SK-N-SH (cell line): ENCODE measurements around the gene ZNF718. TPM values are rescaled to one million over a fixed set of nuclear protein-coding genes. Genes with fewer than 3 reads are reported as not detected.

ENCODE experiments used
- CTCF ChIA-PET: fragments of 300-600, 350-600 bp; formaldehyde crosslinking; extraction: SDS; loops from one replicate; lab custom pipeline; 2021; lab: Yijun Ruan, JAX
- POLR2A ChIA-PET: fragments of 350-600 bp; sonication (Branson Sonifier 250); formaldehyde crosslinking; extraction: SDS; loops from one replicate; lab custom pipeline; 2020; ENCODE audit warnings: antibody characterized with exemption, inconsistent platforms; lab: Yijun Ruan, JAX
- DNase-seq: peaks from one replicate; pipeline ENCODE4 v3.0.0; 2012
- H2AFZ ChIP-seq: fragments of 200-600 bp; sonication (generic); 2 replicates; pipeline ENCODE4 v1.8.1; 2016; ENCODE audit warnings: antibody characterized with exemption, mild to moderate bottlenecking, low read depth
- H3F3A ChIP-seq: fragments of 200-600 bp; sonication (generic); replicated peaks from 2 replicates; pipeline ENCODE3; 2016; ENCODE audit warnings: antibody characterized with exemption, mild to moderate bottlenecking; ENCODE audit not compliant: insufficient read depth
- H3K27ac ChIP-seq, 2 experiments: fragments of 200-500 bp in 1 of 2; fragments of 200-600 bp in 1 of 2; sonication (Bioruptor generic) in 1 of 2; sonication (generic), shearing (Covaris generic) in 1 of 2; 2 replicates each; pipeline versions ENCODE4 v1.5.1 to v1.6.1; 2014 to 2016; ENCODE audit warnings: low read depth in 2 of 2, inconsistent platforms in 1 of 2, low read length in 1 of 2, mild to moderate bottlenecking in 1 of 2, mixed read lengths in 1 of 2
- H3K27me3 ChIP-seq: fragments of 200-600 bp; sonication (generic), shearing (Covaris generic); 2 replicates; pipeline ENCODE4 v1.6.1; 2016; ENCODE audit warnings: mixed run types; ENCODE audit not compliant: insufficient read depth
- H3K36me3 ChIP-seq, 2 experiments: fragments of 200-500 bp in 1 of 2; fragments of 200-600 bp in 1 of 2; sonication (Bioruptor generic) in 1 of 2; sonication (generic) in 1 of 2; replicated peaks in 1 of 2; 2 replicates each; pipeline versions ENCODE3 to v1.5.1; 2014 to 2016; ENCODE audit warnings: low read length in 1 of 2, mild to moderate bottlenecking in 1 of 2; ENCODE audit not compliant: insufficient read depth in 2 of 2, control insufficient read depth in 1 of 2
- H3K4me1 ChIP-seq, 2 experiments: fragments of 200-500 bp in 1 of 2; fragments of 200-600 bp in 1 of 2; sonication (Bioruptor generic) in 1 of 2; sonication (generic), shearing (Covaris generic) in 1 of 2; 2 replicates each; pipeline versions ENCODE4 v1.5.1 to v1.6.1; 2014 to 2016; ENCODE audit warnings: low read depth in 1 of 2, low read length in 1 of 2, mixed run types in 1 of 2; ENCODE audit not compliant: insufficient read depth in 2 of 2, control insufficient read depth in 1 of 2
- H3K4me2 ChIP-seq: fragments of 200-600 bp; sonication (generic), shearing (Covaris generic); 2 replicates; pipeline ENCODE4 v1.6.1; 2017; ENCODE audit warnings: mixed run types
- H3K4me3 ChIP-seq, 2 experiments: fragments of 200-500 bp in 1 of 2; fragments of 200-600 bp in 1 of 2; sonication (Bioruptor generic) in 1 of 2; sonication (generic), shearing (Covaris generic) in 1 of 2; 2 replicates each; pipeline versions ENCODE4 v1.5.1 to v1.8.1; 2014 to 2016; ENCODE audit warnings: low read depth in 2 of 2, inconsistent platforms in 1 of 2, low read length in 1 of 2, mild to moderate bottlenecking in 1 of 2, mixed read lengths in 1 of 2, moderate library complexity in 1 of 2
- H3K79me2 ChIP-seq: fragments of 200-600 bp; sonication (generic); 2 replicates; pipeline ENCODE4 v1.8.1; 2017; ENCODE audit warnings: mild to moderate bottlenecking; ENCODE audit not compliant: insufficient read depth
- H3K9ac ChIP-seq: fragments of 200-600 bp; sonication (generic); 2 replicates; pipeline ENCODE4 v1.6.1; 2017; ENCODE audit warnings: mixed run types
- H3K9me2 ChIP-seq: fragments of 200-600 bp; sonication (generic); 2 replicates; pipeline ENCODE4 v1.6.1; 2017; ENCODE audit warnings: mixed run types
- H3K9me3 ChIP-seq: fragments of 200-600 bp; sonication (generic); 2 replicates; pipeline ENCODE4 v1.6.1; 2017; ENCODE audit warnings: mixed run types, mild to moderate bottlenecking, moderate library complexity
- H4K20me1 ChIP-seq: fragments of 200-600 bp; sonication (generic); 2 replicates; pipeline ENCODE4 v1.6.1; 2017; ENCODE audit warnings: mild to moderate bottlenecking, mixed run types; ENCODE audit not compliant: insufficient read depth
- EP300 ChIP-seq, 2 experiments: IDR thresholded peaks; 2 replicates each; pipeline versions ENCODE4 v1.4.0 to v1.6.1; 2012; ENCODE audit warnings: borderline replicate concordance in 1 of 2, low read depth in 1 of 2, low read length in 1 of 2
- FOXJ3 ChIP-seq: sonication (generic); formaldehyde crosslinking; IDR thresholded peaks from 2 replicates; pipeline ENCODE4 v1.5.1; 2020; ENCODE audit warnings: mild to moderate bottlenecking, missing genetic modification reagents
- GATA2 ChIP-seq: sonication (generic); formaldehyde crosslinking; IDR thresholded peaks from 2 replicates; pipeline ENCODE4 v1.5.0; 2020; ENCODE audit warnings: mild to moderate bottlenecking, missing genetic modification reagents
- IRF3 ChIP-seq: fragments of 150-350 bp; IDR thresholded peaks from 2 replicates; pipeline ENCODE4 v1.6.1; 2016; ENCODE audit warnings: mild to moderate bottlenecking, low read depth, low read length
- JUND ChIP-seq: IDR thresholded peaks from 2 replicates; pipeline ENCODE4 v1.4.0; 2012
- MEF2A ChIP-seq: IDR thresholded peaks from 2 replicates; pipeline ENCODE4 v1.4.0; 2012; ENCODE audit warnings: low read depth, borderline replicate concordance
- NFIC ChIP-seq: IDR thresholded peaks from 2 replicates; pipeline ENCODE4 v1.4.0; 2012; ENCODE audit warnings: borderline replicate concordance
- POLR2AphosphoS5 ChIP-seq: IDR thresholded peaks from 2 replicates; pipeline ENCODE4 v1.6.1; 2012; ENCODE audit warnings: low read depth, low read length
- RAD21 ChIP-seq: IDR thresholded peaks from 2 replicates; pipeline ENCODE4 v1.6.1; 2012; ENCODE audit warnings: mild to moderate bottlenecking, low read length
- RCOR1 ChIP-seq: fragments of 150-350 bp; IDR thresholded peaks from 2 replicates; pipeline ENCODE4 v1.6.1; 2017; ENCODE audit warnings: antibody characterized with exemption, low read length
- REST ChIP-seq: IDR thresholded peaks from 2 replicates; pipeline ENCODE4 v1.6.1; 2012; ENCODE audit warnings: mild to moderate bottlenecking, low read depth, low read length, moderate library complexity
- RXRA ChIP-seq: IDR thresholded peaks from 2 replicates; pipeline ENCODE4 v1.4.0; 2012; ENCODE audit warnings: low read depth, mild to moderate bottlenecking, borderline replicate concordance
- SIN3A ChIP-seq: IDR thresholded peaks from 2 replicates; pipeline ENCODE4 v1.6.1; 2012; ENCODE audit warnings: low read depth, mild to moderate bottlenecking, low read length, moderate library complexity, borderline replicate concordance
- SMC3 ChIP-seq: IDR thresholded peaks from 2 replicates; pipeline ENCODE4 v1.6.1; 2012; ENCODE audit warnings: low read depth, low read length, improper control_type of control experiment
- TCF12 ChIP-seq: IDR thresholded peaks from 2 replicates; pipeline ENCODE4 v1.4.0; 2012
- YY1 ChIP-seq: IDR thresholded peaks from 2 replicates; pipeline ENCODE4 v1.4.0; 2012; ENCODE audit warnings: low read depth, mild to moderate bottlenecking
- ZBTB33 ChIP-seq: IDR thresholded peaks from 2 replicates; pipeline ENCODE4 v1.4.0; 2012; ENCODE audit warnings: low read depth, borderline replicate concordance
- WGBS: methylation state at CpG from one replicate; pipeline ENCODE4 v1.1.6; 2017; ENCODE audit warnings: low lambda C conversion rate; 5-methylcytosine and 5-hydroxymethylcytosine counted together
- polyA plus RNA-seq, 3 experiments: library from polyadenylated mRNA; depleted of rRNA; stranded (reverse); fragments of >200 nt; gene quantifications; 2 replicates each; pipeline ENCODE4 v1.2.3, GENCODE V29; 2012
- TF ChIP-seq, protein P1 (sequence below): IDR thresholded peaks from 2 replicates; pipeline ENCODE4 v1.4.0; 2012; ENCODE audit warnings: low read depth

ZNF718 gene
- polyA plus RNA-seq, 1 of the 3 experiments (the other 2 are of a cell fraction) = 0.02 TPM

- Histone ChIP-seq H3K27me3 (no peaks in the 10 kb centered on the region), H3K4me2 (no peak overlapping the region), H4K20me1 (no peaks in the 10 kb centered on the region), H3K9me2 (no peaks in the 10 kb centered on the region), H2AFZ (no peak overlapping the region), H3F3A (no peaks in the 10 kb centered on the region), H3K4me3 (no peak overlapping the region), H3K9me3 (0 out of 2 replicates have a peak, but pooled peaks cover 3% of the 10 kb centered on the region), H3K79me2 (no peaks in the 10 kb centered on the region), H3K9ac (no peak overlapping the region), H3K27ac (no peak overlapping the region), H3K36me3 (no peaks in the 10 kb centered on the region), H3K4me1 (no peaks in the 10 kb centered on the region)
- no peak for DNase-seq
- 15% methylated on average over 7 of the region's 7 CpGs for WGBS
- TF ChIP-seq RCOR1 (no peak), YY1 (no peak), REST (no peak), SIN3A (no peak), IRF3 (no peak), FOXJ3 (no peak), NFIC (no peak), RAD21 (no peak), ZBTB33 (no peak), SMC3 (no peak), MEF2A (no peak), GATA2 (CRISPR knock-in tag) (no peak), RXRA (no peak), POLR2AphosphoS5 (no peak), JUND (no peak), EP300 (IDR thresholded peaks at IDR 0.05; ENCODE audit: borderline replicate concordance in 1 of 2, low read depth in 1 of 2, low read length in 1 of 2) (no peak), TCF12 (no peak)
- TF ChIP-seq, protein P1, sequence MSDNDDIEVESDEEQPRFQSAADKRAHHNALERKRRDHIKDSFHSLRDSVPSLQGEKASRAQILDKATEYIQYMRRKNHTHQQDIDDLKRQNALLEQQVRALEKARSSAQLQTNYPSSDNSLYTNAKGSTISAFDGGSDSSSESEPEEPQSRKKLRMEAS = no peak
- POLR2A ChIA-PET = no interaction called here
- CTCF ChIA-PET = no interaction called here
Measured at GRCh38 chr4:173666-174314, 49.5 kb downstream of the ZNF718 start.
